Measurements from ENCODE around the gene NUP43. TPM values are rescaled to one million over a fixed set of nuclear protein-coding genes. Genes with fewer than 3 reads are reported as not detected.

NUP43 gene
- total RNA-seq (2022; extraction: Qiagen RNA extraction): 13.1 to 16.4 TPM (median 14.9 TPM) in 5 replicates

GRCh38 chr6:149746147-149746946 lies at the start of gene NUP43:
NUP43 (minus strand) TSS chr6:149746529; CDS start chr6:149746495, 34 bp downstream.

GRCh38 chr6:149749594-149750135 lies 3.3 kb upstream of the NUP43 start, which contains the start of gene PCMT1:
PCMT1 (plus strand) TSS chr6:149749741; CDS start chr6:149749902, 161 bp downstream.

DNA sequence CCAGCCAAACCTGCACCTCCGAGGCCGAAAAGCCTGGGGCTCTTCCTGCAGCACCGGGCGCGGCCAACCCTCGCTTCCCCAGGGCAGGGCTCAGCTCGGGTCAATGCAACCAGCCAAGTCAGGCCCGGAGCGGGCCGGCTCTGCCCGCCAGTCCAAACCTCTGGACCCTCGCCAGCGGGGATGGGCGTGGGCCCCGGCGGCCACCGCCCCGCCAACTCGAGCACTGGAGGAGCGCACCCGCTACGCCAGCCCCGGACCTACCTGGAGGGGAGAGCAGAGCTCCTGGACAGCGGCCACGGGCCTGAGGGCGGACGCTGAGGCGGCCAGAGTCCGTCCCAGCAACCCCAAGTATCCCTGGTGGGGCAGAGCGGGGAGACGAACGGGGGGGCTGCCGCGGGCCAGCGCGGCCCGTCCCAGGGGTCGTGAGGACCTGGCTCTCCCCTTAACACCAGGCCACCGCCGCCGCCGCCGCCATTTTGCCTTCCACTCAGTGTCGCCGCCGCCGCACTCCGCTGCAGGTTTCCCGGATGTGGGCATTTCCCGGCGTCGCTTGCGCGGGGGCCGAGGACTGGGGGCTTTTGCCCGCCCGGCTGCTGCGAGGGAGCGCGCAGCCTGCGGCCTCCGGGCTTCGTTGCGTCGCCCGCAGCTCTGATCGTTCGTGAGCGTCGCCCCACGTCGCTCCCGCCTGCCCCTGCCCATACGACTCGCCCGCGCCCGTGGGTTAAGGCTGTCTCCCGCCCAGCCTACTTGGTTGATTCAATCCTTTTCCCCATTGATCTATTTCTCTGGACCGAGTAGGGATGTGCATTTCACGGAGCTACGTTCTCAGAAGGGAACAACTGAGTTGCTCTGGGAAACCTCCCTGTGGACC lies 28.5 kb downstream of the NUP43 start, which contains the start of gene LATS1:
Gene LATS1 (minus strand): TSS at position 514 of the 871 bp plus-strand sequence. CDS start 15,975 bp downstream, outside the sequence.

Other genes with a start within 250 kb of the NUP43 start
- 11.6 to 23.4 TPM (median 14.2 TPM) in 5 replicates for gene PPIL4, start 200.5 kb downstream of the NUP43 start, total RNA-seq (2022; extraction: Qiagen RNA extraction)
- gene GINM1, start 180.2 kb downstream of the NUP43 start, total RNA-seq (2022; extraction: Qiagen RNA extraction): 24.7 to 33.7 TPM (median 26.1 TPM) in 5 replicates
- 9.4 to 12.9 TPM (median 10.7 TPM) in 5 replicates for gene KATNA1, start 97.8 kb downstream of the NUP43 start, total RNA-seq (2022; extraction: Qiagen RNA extraction)
- 5.2 to 8.1 TPM (median 7.4 TPM) in 5 replicates for gene LATS1, start 28.4 kb downstream of the NUP43 start, total RNA-seq (2022; extraction: Qiagen RNA extraction)
- gene PCMT1, start 3.2 kb upstream of the NUP43 start, total RNA-seq (2022; extraction: Qiagen RNA extraction): 85.0 to 99.9 TPM (median 88.8 TPM) in 5 replicates
- 31.8 to 44.2 TPM (median 37.9 TPM) in 5 replicates for gene LRP11, start 117.8 kb upstream of the NUP43 start, total RNA-seq (2022; extraction: Qiagen RNA extraction)
- gene RAET1E, start 151.6 kb upstream of the NUP43 start, total RNA-seq (2022; extraction: Qiagen RNA extraction): 2.2 to 3.7 TPM (median 2.6 TPM) in 5 replicates
- gene RAET1G, start 176.6 kb upstream of the NUP43 start, total RNA-seq (2022; extraction: Qiagen RNA extraction): 7.3 to 11.9 TPM (median 10.3 TPM) in 5 replicates
- gene ULBP2, start 195.5 kb upstream of the NUP43 start, total RNA-seq (2022; extraction: Qiagen RNA extraction): 3.2 to 4.1 TPM (median 3.9 TPM) in 5 replicates
- gene ULBP1, start 217.4 kb upstream of the NUP43 start, total RNA-seq (2022; extraction: Qiagen RNA extraction): 0.74 to 1.1 TPM (median 1.0 TPM) in 5 replicates